Transverse colon (tissue), 4 donors: Measurements from ENCODE around the gene FRY. TPM values are rescaled to one million over a fixed set of nuclear protein-coding genes. Genes with fewer than 3 reads are reported as not detected.

Experiments used
- DNase-seq: peaks from one replicate; pipeline ENCODE4 v3.0.0-alpha.2; 2019
- H3K27ac ChIP-seq, 4 donors: fragments of 200-600 bp; sonication (generic); 2 replicates each; pipeline ENCODE4 v1.5.1; 2016 to 2018; ENCODE audit warnings: inconsistent platforms in 4 of 4
- H3K27me3 ChIP-seq: fragments of 200-600 bp; sonication (generic); 2 replicates; pipeline ENCODE4 v1.5.1; 2017; ENCODE audit warnings: inconsistent platforms
- H3K36me3 ChIP-seq, 4 donors: fragments of 200-600 bp; sonication (generic); 2 replicates each; pipeline ENCODE4 v1.5.1; 2017 to 2019; ENCODE audit warnings: inconsistent platforms in 4 of 4
- H3K4me1 ChIP-seq, 4 donors: fragments of 200-600 bp; sonication (generic); 2 replicates each; pipeline ENCODE4 v1.5.1; 2017 to 2020; ENCODE audit warnings: inconsistent platforms in 4 of 4
- H3K4me3 ChIP-seq, 4 donors: fragments of 200-600 bp; sonication (generic); 1 replicate in 1 of 4; 2 replicates in 3 of 4; pipeline versions ENCODE4 v1.5.1 to v1.6.1; 2017 to 2019; ENCODE audit warnings: inconsistent platforms in 4 of 4
- H3K9me3 ChIP-seq, 2 donors: fragments of 200-600 bp; sonication (generic); 2 replicates each; pipeline ENCODE4 v1.5.1; 2017 to 2019; ENCODE audit warnings: inconsistent platforms in 2 of 2
- EP300 ChIP-seq: sonication (generic); formaldehyde crosslinking; IDR thresholded peaks from one replicate; pipeline ENCODE4 v1.6.1; 2017; ENCODE audit warnings: antibody characterized with exemption, low read depth
- POLR2A ChIP-seq: fragments of 450-650 bp; IDR thresholded peaks from one replicate; pipeline ENCODE4 v1.6.1; 2016; ENCODE audit warnings: antibody characterized with exemption, mild to moderate bottlenecking, moderate library complexity
- POLR2AphosphoS5 ChIP-seq, 3 donors: sonication (generic); formaldehyde crosslinking; IDR thresholded peaks; one replicate each; pipeline ENCODE4 v1.6.1; 2016; ENCODE audit warnings: antibody characterized with exemption in 3 of 3
- WGBS, 2 donors: methylation state at CpG; one replicate each; pipeline ENCODE4 v1.1.5; 2018; ENCODE audit warnings: low coverage in 1 of 2; 5-methylcytosine and 5-hydroxymethylcytosine counted together
- in situ Hi-C, 4 donors: fragments of 200-750 bp; cut with MboI; loops; one replicate each; pipeline versions ENCODE4 v1.15.0 to v1.15.1; 2017; ENCODE audit warnings: low sequenced_read_pairs in 3 of 4, low pct_ligation_motif_present in 1 of 4, low pct_unique_long_range_greater_than_20kb in 1 of 4
- intact Hi-C: fragments of 100-400 bp; cut with DNase I; formaldehyde crosslinking; loops from one replicate; pipeline ENCODE4 v1.15.1; 2023; ENCODE audit warnings: low total_unique reads
- total RNA-seq, 4 donors: library from RNA; depleted of rRNA; stranded (reverse); fragments of >200 nt; gene quantifications; one replicate each; pipeline ENCODE4 v1.1.0, GENCODE V29; 2016
- TF ChIP-seq, protein P1 (sequence below), 5 experiments: fragments of 200-600 bp in 3 of 5; fragments of 450-650 bp in 2 of 5; sonication (generic) in 3 of 5; IDR thresholded peaks; 1 replicate in 2 of 5; 2 replicates in 3 of 5; pipeline ENCODE4 v1.5.1; 2016 to 2017; ENCODE audit warnings: antibody characterized with exemption in 5 of 5, inconsistent platforms in 3 of 5, mild to moderate bottlenecking in 2 of 5, moderate library complexity in 1 of 5

FRY gene
- total RNA-seq, 4 donors from 2014 or later: 6.7 to 42.6 (median 12.4) TPM

DNA sequence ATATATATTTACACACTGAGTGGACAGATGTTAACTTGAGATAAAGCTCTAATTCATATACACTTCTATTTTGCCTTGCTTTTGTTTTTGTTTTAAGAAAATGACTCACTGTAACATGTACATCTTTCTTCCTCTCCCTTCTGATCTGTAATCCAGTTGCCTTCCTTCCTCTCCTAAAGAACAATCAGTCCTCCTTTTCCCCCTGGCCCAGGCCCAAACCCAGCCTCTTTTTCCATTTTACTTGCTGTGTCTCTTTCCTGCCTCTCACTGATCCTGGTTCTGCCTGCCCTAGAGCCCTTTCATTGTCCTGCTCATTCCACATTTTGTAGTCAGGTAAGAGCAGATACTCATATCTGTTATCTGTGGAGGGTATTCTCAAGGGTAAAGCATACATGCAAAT lies 232.8 kb downstream of the FRY start:
- Histone ChIP-seq H3K9me3 (no peaks in the 10 kb centered on the region), H3K27ac (peak overlapping the region in 1 of 4 donors; percentile 33), H3K27me3 (no peaks in the 10 kb centered on the region), H3K4me1 (peaks cover 0 to 15% (median 0%) of the 10 kb centered on the region in 4 donors), H3K36me3 (peaks cover 0 to 22% (median 0%) of the 10 kb centered on the region in 4 donors), H3K4me3 (no peak overlapping the region)
- TF ChIP-seq POLR2A: no peak
- no peak for TF ChIP-seq EP300
- TF ChIP-seq POLR2AphosphoS5 (IDR thresholded peaks at IDR 0.05): no peak
- TF ChIP-seq, protein P1, sequence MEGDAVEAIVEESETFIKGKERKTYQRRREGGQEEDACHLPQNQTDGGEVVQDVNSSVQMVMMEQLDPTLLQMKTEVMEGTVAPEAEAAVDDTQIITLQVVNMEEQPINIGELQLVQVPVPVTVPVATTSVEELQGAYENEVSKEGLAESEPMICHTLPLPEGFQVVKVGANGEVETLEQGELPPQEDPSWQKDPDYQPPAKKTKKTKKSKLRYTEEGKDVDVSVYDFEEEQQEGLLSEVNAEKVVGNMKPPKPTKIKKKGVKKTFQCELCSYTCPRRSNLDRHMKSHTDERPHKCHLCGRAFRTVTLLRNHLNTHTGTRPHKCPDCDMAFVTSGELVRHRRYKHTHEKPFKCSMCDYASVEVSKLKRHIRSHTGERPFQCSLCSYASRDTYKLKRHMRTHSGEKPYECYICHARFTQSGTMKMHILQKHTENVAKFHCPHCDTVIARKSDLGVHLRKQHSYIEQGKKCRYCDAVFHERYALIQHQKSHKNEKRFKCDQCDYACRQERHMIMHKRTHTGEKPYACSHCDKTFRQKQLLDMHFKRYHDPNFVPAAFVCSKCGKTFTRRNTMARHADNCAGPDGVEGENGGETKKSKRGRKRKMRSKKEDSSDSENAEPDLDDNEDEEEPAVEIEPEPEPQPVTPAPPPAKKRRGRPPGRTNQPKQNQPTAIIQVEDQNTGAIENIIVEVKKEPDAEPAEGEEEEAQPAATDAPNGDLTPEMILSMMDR (IDR thresholded peaks at IDR 0.05): no peak
- in situ Hi-C loops (no loop called here), intact Hi-C loops (no loop called here)
- peak; percentile 27 for DNase-seq

GRCh38 chr13:32265726-32266125 lies 234.2 kb downstream of the FRY start:
- H3K27me3 ChIP-seq: no peaks in the 10 kb centered on the region
- H3K4me1 ChIP-seq: peaks cover 0 to 15% (median 0%) of the 10 kb centered on the region in 4 donors
- peaks cover 0 to 22% (median 0%) of the 10 kb centered on the region in 4 donors for H3K36me3 ChIP-seq
- H3K4me3 ChIP-seq: no peak overlapping the region
- in situ Hi-C loops (no loop called here), intact Hi-C loops (no loop called here)
- no peaks in the 10 kb centered on the region for H3K9me3 ChIP-seq
- no peak overlapping the region for H3K27ac ChIP-seq
- DNase-seq: no peak
- TF ChIP-seq EP300: no peak
- no peak for TF ChIP-seq POLR2AphosphoS5 (IDR thresholded peaks at IDR 0.05)
- TF ChIP-seq, protein P1 (IDR thresholded peaks at IDR 0.05): no peak
- no peak for TF ChIP-seq POLR2A
- 40 to 62% methylated on average over 2 of the region's 2 CpGs for WGBS, 2 donors

DNA sequence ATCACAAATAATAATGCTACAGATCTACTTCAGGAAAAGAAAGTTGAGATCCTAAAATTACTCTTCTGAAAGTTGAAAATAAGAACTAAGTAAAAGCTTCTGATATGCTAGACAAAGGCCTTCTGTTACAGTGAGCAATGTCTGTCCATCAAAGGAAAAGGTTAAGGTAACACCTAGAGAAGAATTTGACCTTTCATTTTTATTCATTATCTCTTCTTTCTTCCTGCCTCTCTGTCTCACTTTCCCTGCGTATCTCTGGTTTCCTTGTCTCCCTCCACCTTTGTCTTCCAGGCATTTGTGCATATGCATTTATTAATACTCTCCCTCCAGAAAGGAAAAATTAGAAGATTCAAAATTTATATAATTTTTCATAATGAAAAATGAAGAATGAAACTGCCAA lies 234.6 kb downstream of the FRY start:
- no peak for DNase-seq
- in situ Hi-C loops: no loop called here
- Histone ChIP-seq H3K9me3 (no peaks in the 10 kb centered on the region), H3K27me3 (no peaks in the 10 kb centered on the region), H3K27ac (no peak overlapping the region), H3K36me3 (peaks cover 0 to 22% (median 0%) of the 10 kb centered on the region in 4 donors), H3K4me1 (peaks cover 0 to 11% (median 0%) of the 10 kb centered on the region in 4 donors), H3K4me3 (no peak overlapping the region)
- TF ChIP-seq EP300 (no peak), POLR2A (no peak), POLR2AphosphoS5 (IDR thresholded peaks at IDR 0.05) (no peak)
- TF ChIP-seq, protein P1 (IDR thresholded peaks at IDR 0.05): no peak
- intact Hi-C loops: no loop called here
- 82 to 91% methylated on average over 1 of the region's 1 CpG for WGBS, 2 donors

GRCh38 chr13:32267836-32268439 lies 236.4 kb downstream of the FRY start:
- Histone ChIP-seq H3K27ac (no peak overlapping the region), H3K36me3 (peaks cover 0 to 21% (median 0%) of the 10 kb centered on the region in 4 donors)

More at GRCh38 chr13:32267836-32268439, 236.4 kb downstream of the FRY start:
- no peaks in the 10 kb centered on the region for H3K9me3 ChIP-seq
- intact Hi-C loops: no loop called here
- H3K4me1 ChIP-seq: no peaks in the 10 kb centered on the region
- no peaks in the 10 kb centered on the region for H3K27me3 ChIP-seq
- peak; percentile 61 for DNase-seq
- in situ Hi-C loops: no loop called here
- 73 to 77% methylated on average over 4 to 7 of the region's 7 CpGs for WGBS, 2 donors
- TF ChIP-seq POLR2AphosphoS5 (IDR thresholded peaks at IDR 0.05): no peak
- TF ChIP-seq, protein P1 (IDR thresholded peaks at IDR 0.05): peak; percentile 49 to 74 (median 66)
- H3K4me3 ChIP-seq: no peak overlapping the region
